Nephron (organoid): Measurements from ENCODE around the gene MDP1.

ENCODE experiments used
- H3K27ac Mint-ChIP-seq, 3 experiments: 2 replicates each; pipeline ENCODE4 v1.8.0; 2020; ENCODE audit warnings: mixed read lengths in 3 of 3, mild to moderate bottlenecking in 2 of 3, moderate library complexity in 1 of 3
- H3K27me3 Mint-ChIP-seq: 2 replicates; pipeline ENCODE4 v1.8.0; 2021; ENCODE audit warnings: low read depth, mild to moderate bottlenecking, moderate library complexity, mixed read lengths
- H3K36me3 Mint-ChIP-seq: 2 replicates; pipeline ENCODE4 v1.8.0; 2020; ENCODE audit warnings: low read depth, mixed read lengths
- H3K4me1 Mint-ChIP-seq: 2 replicates; pipeline ENCODE4 v1.8.0; 2020; ENCODE audit warnings: mixed read lengths
- H3K4me3 Mint-ChIP-seq, 3 experiments: 2 replicates each; pipeline ENCODE4 v1.8.0; 2020; ENCODE audit warnings: mild to moderate bottlenecking in 3 of 3, mixed read lengths in 3 of 3, moderate library complexity in 2 of 3
- H3K9me3 Mint-ChIP-seq: 2 replicates; pipeline ENCODE4 v1.8.0; 2020; ENCODE audit warnings: mixed read lengths
- CTCF ChIP-seq, 3 experiments: fragments of 200-600 bp; sonication (generic); IDR thresholded peaks; one replicate each; pipeline ENCODE4 v1.5.0; 2021; ENCODE audit warnings: antibody characterized with exemption in 3 of 3; ENCODE audit not compliant: unreplicated experiment in 3 of 3

MDP1 gene

GRCh38 chr14:24216345-24216699 lies 456 bp upstream of the MDP1 start:
- no peaks in the 10 kb centered on the region for H3K9me3 Mint-ChIP-seq
- H3K36me3 Mint-ChIP-seq: peaks cover 16% of the 10 kb centered on the region
- H3K27me3 Mint-ChIP-seq: no peaks in the 10 kb centered on the region
- no peak for TF ChIP-seq CTCF (IDR thresholded peaks at IDR 0.05; ENCODE audit: unreplicated experiment in 3 of 3)
- H3K27ac Mint-ChIP-seq: peak overlapping the region; percentile 91 to 98 (median 92)
- H3K4me3 Mint-ChIP-seq: peak overlapping the region; percentile 89 to 97 (median 90)
- H3K4me1 Mint-ChIP-seq: peaks cover 28% of the 10 kb centered on the region

- Mint-ChIP-seq H3K27ac (peak overlapping the region; percentile 92 to 99 (median 98)), H3K4me3 (peak overlapping the region; percentile 89 to 90 (median 89)), H3K36me3 (peaks cover 31% of the 10 kb centered on the region), H3K4me1 (peaks cover 28% of the 10 kb centered on the region), H3K27me3 (no peaks in the 10 kb centered on the region), H3K9me3 (no peaks in the 10 kb centered on the region)
- TF ChIP-seq CTCF (IDR thresholded peaks at IDR 0.05; ENCODE audit: unreplicated experiment in 3 of 3): no peak
Observed at GRCh38 chr14:24213866-24214662, 1.8 kb downstream of the MDP1 start.

- TF ChIP-seq CTCF (IDR thresholded peaks at IDR 0.05; ENCODE audit: unreplicated experiment in 3 of 3): peak in 1 of 3 experiments; percentile 21
- H3K36me3 Mint-ChIP-seq: peaks cover 35% of the 10 kb centered on the region
Observed at GRCh38 chr14:24212924-24213865, 2.7 kb downstream of the MDP1 start, which contains the start of gene CHMP4A. CHMP4A (minus strand) TSS chr14:24213488; CDS start chr14:24213439, 49 bp downstream.

GRCh38 chr14:24211311-24211710 lies 4.6 kb downstream of the MDP1 start:
- Mint-ChIP-seq H3K27ac (peak overlapping the region; percentile 92 to 99 (median 98)), H3K4me1 (peaks cover 27% of the 10 kb centered on the region)
- no peak for TF ChIP-seq CTCF (IDR thresholded peaks at IDR 0.05; ENCODE audit: unreplicated experiment in 3 of 3)

More at GRCh38 chr14:24212924-24213865, 2.7 kb downstream of the MDP1 start, which contains the start of gene CHMP4A:
- Mint-ChIP-seq H3K4me1 (peaks cover 28% of the 10 kb centered on the region), H3K4me3 (peak within 1 kb of the TSS; percentile 89 to 90 (median 89)), H3K27me3 (no peaks in the 10 kb centered on the region), H3K27ac (peak within 1 kb of the TSS; percentile 92 to 99 (median 98)), H3K9me3 (no peaks in the 10 kb centered on the region)

GRCh38 chr14:24207625-24208024 lies 8.2 kb downstream of the MDP1 start:
- Mint-ChIP-seq H3K27me3 (no peaks in the 10 kb centered on the region), H3K36me3 (peaks cover 72% of the 10 kb centered on the region), H3K4me1 (no peaks in the 10 kb centered on the region), H3K27ac (no peak overlapping the region), H3K9me3 (peaks cover 6% of the 10 kb centered on the region), H3K4me3 (no peak overlapping the region)
- no peak for TF ChIP-seq CTCF (IDR thresholded peaks at IDR 0.05; ENCODE audit: unreplicated experiment in 3 of 3)

More at GRCh38 chr14:24211311-24211710, 4.6 kb downstream of the MDP1 start:
- H3K9me3 Mint-ChIP-seq: no peaks in the 10 kb centered on the region
- H3K27me3 Mint-ChIP-seq: no peaks in the 10 kb centered on the region
- H3K4me3 Mint-ChIP-seq: peak overlapping the region; percentile 89 to 90 (median 89)
- peaks cover 48% of the 10 kb centered on the region for H3K36me3 Mint-ChIP-seq
